Lower lobe of right lung (tissue), 2 donors: ENCODE data around the gene WNT7B. TPM values are rescaled to one million over a fixed set of nuclear protein-coding genes. Genes with fewer than 3 reads are reported as not detected.

Source experiments
- ATAC-seq, 2 donors: fragments of 200-7000 bp; cut with Tn5 transposase; one replicate each; pipeline ENCODE4 v1.9.1; 2020 to 2022; ENCODE audit warnings: mild to moderate bottlenecking in 2 of 2, moderate library complexity in 2 of 2
- DNase-seq: peaks from one replicate; pipeline ENCODE4 v3.0.0-alpha.2; 2020
- H3K27ac ChIP-seq: fragments of 200-600 bp; one replicate; pipeline ENCODE4 v1.8.0; 2022
- H3K27me3 ChIP-seq: fragments of 200-600 bp; one replicate; pipeline ENCODE4 v1.8.0; 2022; ENCODE audit warnings: low read depth
- H3K36me3 ChIP-seq: fragments of 200-600 bp; one replicate; pipeline ENCODE4 v1.8.0; 2022; ENCODE audit warnings: mild to moderate bottlenecking
- H3K4me1 ChIP-seq: fragments of 200-600 bp; one replicate; pipeline ENCODE4 v1.8.0; 2022
- H3K4me3 ChIP-seq: fragments of 200-600 bp; one replicate; pipeline ENCODE4 v1.8.0; 2022; ENCODE audit warnings: mild to moderate bottlenecking
- H3K9me3 ChIP-seq: fragments of 200-600 bp; one replicate; pipeline ENCODE4 v1.8.0; 2022
- CTCF ChIP-seq: fragments of 200-600 bp; IDR thresholded peaks from one replicate; pipeline ENCODE4 v1.8.0; 2022; ENCODE audit warnings: antibody characterized with exemption, mild to moderate bottlenecking
- intact Hi-C: fragments of 100-400 bp; cut with DNase I; formaldehyde crosslinking; loops from one replicate; pipeline ENCODE4 v1.11.0; 2022
- total RNA-seq: library from RNA; stranded (reverse); fragmentation: NEBNext Ultra II Directional; extraction: Animal tissue kit (Norgen Biotek cat#: 25700); gene quantifications from one replicate; pipeline ENCODE4 v1.2.1, GENCODE V29; 2021
- donor health status: DM: no; HTN: yes; CAD: no; lungs with severe emphysema.

WNT7B gene
- total RNA-seq, 1 donor from 2014 or later = 6.3 TPM

GRCh38 chr22:45974498-45974897 is 2.5 kb downstream of the WNT7B start:
- H3K27ac ChIP-seq = no peak overlapping the region
- H3K4me3 ChIP-seq = no peak overlapping the region
- H3K27me3 ChIP-seq = peaks cover 83% of the 10 kb centered on the region
- intact Hi-C loops = no loop called here
- H3K9me3 ChIP-seq = no peaks in the 10 kb centered on the region
- TF ChIP-seq CTCF = no peak
- H3K36me3 ChIP-seq = no peaks in the 10 kb centered on the region
- H3K4me1 ChIP-seq = peaks cover 39% of the 10 kb centered on the region
- DNase-seq = no peak
- peak in 1 of 2 donors; percentile 20 for ATAC-seq

- Histone ChIP-seq H3K4me3 (no peak overlapping the region), H3K36me3 (no peaks in the 10 kb centered on the region), H3K9me3 (no peaks in the 10 kb centered on the region), H3K27me3 (peaks cover 87% of the 10 kb centered on the region), H3K27ac (no peak overlapping the region), H3K4me1 (peaks cover 26% of the 10 kb centered on the region)
- intact Hi-C loops = no loop called here
- DNase-seq (no peak), ATAC-seq (no peak)
- no peak for TF ChIP-seq CTCF
Observed at GRCh38 chr22:45972889-45973253, 4.1 kb downstream of the WNT7B start.

GRCh38 chr22:45972091-45972888 is 4.7 kb downstream of the WNT7B start:
- peaks cover 82% of the 10 kb centered on the region for H3K27me3 ChIP-seq
- DNase-seq (no peak), ATAC-seq (no peak)
- TF ChIP-seq CTCF = no peak
- H3K27ac ChIP-seq = no peak overlapping the region
- H3K4me1 ChIP-seq = peaks cover 21% of the 10 kb centered on the region
- no peaks in the 10 kb centered on the region for H3K36me3 ChIP-seq
- H3K4me3 ChIP-seq = no peak overlapping the region
- intact Hi-C loops = no loop called here
- no peaks in the 10 kb centered on the region for H3K9me3 ChIP-seq

- DNase-seq (no peak), ATAC-seq (no peak)
- intact Hi-C loops = no loop called here
- peaks cover 85% of the 10 kb centered on the region for H3K27me3 ChIP-seq
- no peaks in the 10 kb centered on the region for H3K9me3 ChIP-seq
- peaks cover 21% of the 10 kb centered on the region for H3K4me1 ChIP-seq
- H3K4me3 ChIP-seq = peak overlapping the region; percentile 29
- no peak overlapping the region for H3K27ac ChIP-seq
- no peaks in the 10 kb centered on the region for H3K36me3 ChIP-seq
- no peak for TF ChIP-seq CTCF
Observed at GRCh38 chr22:45971408-45972028, 5.4 kb downstream of the WNT7B start.

- DNase-seq (no peak), ATAC-seq (no peak)
- Histone ChIP-seq H3K9me3 (no peaks in the 10 kb centered on the region), H3K27ac (no peak overlapping the region), H3K27me3 (peaks cover 81% of the 10 kb centered on the region), H3K4me1 (peaks cover 18% of the 10 kb centered on the region), H3K4me3 (peak overlapping the region; percentile 29), H3K36me3 (no peaks in the 10 kb centered on the region)
- no peak for TF ChIP-seq CTCF
- intact Hi-C loops = no loop called here
Observed at GRCh38 chr22:45970705-45971407, 6.1 kb downstream of the WNT7B start.
